GM12875 (cell line): Measurements from ENCODE around the gene DNAH17.

ENCODE experiments used
- H3K4me3 ChIP-seq: one replicate; pipeline ENCODE4 v1.5.1; 2011; ENCODE audit warnings: low read depth, low read length, control low read depth
- TF ChIP-seq, protein P1 (sequence below): IDR thresholded peaks from 2 replicates; pipeline ENCODE4 v1.5.1; 2011; ENCODE audit warnings: low read depth, mild to moderate bottlenecking, control low read depth, inconsistent platforms, low read length, moderate library complexity, borderline replicate concordance; ENCODE audit not compliant: insufficient read depth

DNAH17 gene

GRCh38 chr17:78585006-78585630, 7.9 kb upstream of the DNAH17 start:
- TF ChIP-seq, protein P1, sequence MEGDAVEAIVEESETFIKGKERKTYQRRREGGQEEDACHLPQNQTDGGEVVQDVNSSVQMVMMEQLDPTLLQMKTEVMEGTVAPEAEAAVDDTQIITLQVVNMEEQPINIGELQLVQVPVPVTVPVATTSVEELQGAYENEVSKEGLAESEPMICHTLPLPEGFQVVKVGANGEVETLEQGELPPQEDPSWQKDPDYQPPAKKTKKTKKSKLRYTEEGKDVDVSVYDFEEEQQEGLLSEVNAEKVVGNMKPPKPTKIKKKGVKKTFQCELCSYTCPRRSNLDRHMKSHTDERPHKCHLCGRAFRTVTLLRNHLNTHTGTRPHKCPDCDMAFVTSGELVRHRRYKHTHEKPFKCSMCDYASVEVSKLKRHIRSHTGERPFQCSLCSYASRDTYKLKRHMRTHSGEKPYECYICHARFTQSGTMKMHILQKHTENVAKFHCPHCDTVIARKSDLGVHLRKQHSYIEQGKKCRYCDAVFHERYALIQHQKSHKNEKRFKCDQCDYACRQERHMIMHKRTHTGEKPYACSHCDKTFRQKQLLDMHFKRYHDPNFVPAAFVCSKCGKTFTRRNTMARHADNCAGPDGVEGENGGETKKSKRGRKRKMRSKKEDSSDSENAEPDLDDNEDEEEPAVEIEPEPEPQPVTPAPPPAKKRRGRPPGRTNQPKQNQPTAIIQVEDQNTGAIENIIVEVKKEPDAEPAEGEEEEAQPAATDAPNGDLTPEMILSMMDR: no peak
- no peak overlapping the region for H3K4me3 ChIP-seq

- H3K4me3 ChIP-seq: no peak overlapping the region
- TF ChIP-seq, protein P1: no peak
Measured at GRCh38 chr17:78583091-78583490, 5.9 kb upstream of the DNAH17 start.

GRCh38 chr17:78581304-78581703, 4.1 kb upstream of the DNAH17 start:
- TF ChIP-seq, protein P1: no peak
- H3K4me3 ChIP-seq: no peak overlapping the region

- TF ChIP-seq, protein P1: no peak
- no peak overlapping the region for H3K4me3 ChIP-seq
Measured at GRCh38 chr17:78580277-78580804, 3.1 kb upstream of the DNAH17 start.

DNA sequence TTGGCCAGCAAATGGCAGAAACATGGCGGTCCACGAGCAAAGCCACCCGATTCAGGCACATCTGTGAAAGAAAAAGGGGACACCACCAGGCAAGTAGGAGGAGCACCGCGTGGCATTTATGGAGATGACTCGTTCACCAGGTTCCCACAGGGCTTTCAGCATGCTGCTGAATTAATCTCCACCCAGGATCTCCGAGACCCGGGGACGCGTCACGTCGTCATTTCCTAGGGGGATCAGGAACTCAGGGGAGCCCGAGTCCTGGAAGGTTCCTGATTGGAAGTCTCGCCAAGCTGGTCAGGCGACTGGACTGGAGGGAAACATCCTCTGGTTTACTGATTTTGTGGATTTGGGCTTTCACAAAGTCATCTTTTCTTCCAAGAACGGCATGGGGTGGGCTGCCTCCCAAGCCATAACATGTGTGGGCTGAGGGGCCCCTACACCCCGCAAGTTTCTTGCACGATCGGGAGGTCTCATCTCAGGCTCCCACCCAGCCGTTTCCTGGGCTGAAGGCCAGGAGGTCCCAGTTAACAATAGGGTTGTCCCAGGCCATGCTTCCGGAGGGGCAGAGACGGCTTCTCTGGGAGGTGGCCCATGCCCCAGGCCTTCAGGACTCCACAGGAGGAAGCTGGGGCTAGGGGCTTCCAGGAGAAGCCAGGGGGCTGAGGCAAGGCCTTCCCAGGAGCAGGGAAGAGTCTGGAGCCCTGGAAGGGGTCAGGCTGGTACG, 645 bp downstream of the DNAH17 start:
- TF ChIP-seq, protein P1: no peak
- no peak overlapping the region for H3K4me3 ChIP-seq

GRCh38 chr17:78575899-78576298, 1.3 kb downstream of the DNAH17 start:
- TF ChIP-seq, protein P1: no peak
- H3K4me3 ChIP-seq: no peak overlapping the region

DNA sequence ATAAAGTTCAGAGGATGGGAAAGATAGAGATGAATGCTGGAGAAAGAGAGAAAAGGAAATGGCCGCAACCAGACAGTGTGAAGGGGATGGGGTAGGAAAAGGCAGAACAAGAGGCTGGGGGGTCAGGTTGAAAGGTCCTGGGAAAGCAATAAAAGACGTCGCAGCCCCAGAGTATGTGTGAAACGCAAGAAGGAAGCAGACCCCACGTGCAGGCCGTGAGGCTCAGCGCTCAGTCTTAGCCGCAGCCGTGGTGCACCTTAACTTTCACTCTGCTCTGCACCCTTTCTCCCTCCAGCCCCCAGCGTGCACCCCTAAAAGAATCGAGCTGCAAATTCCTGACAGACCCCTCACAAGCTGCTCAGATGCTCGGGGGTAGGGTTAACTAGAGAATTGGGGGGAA, 1.9 kb downstream of the DNAH17 start:
- no peak overlapping the region for H3K4me3 ChIP-seq
- TF ChIP-seq, protein P1: no peak
